ENCODE measurements around the gene TRIP13. TPM values are rescaled to one million over a fixed set of nuclear protein-coding genes. Genes with fewer than 3 reads are reported as not detected.
"Not testable (repeated sequence)": the region's sequence is repeated elsewhere in the genome, so short reads cannot be mapped to it uniquely, and the experiment has no call there.

Gene TRIP13
- polyA plus RNA-seq, 3 donors: 0.24 to 1.2 TPM; not detected in 1

DNA sequence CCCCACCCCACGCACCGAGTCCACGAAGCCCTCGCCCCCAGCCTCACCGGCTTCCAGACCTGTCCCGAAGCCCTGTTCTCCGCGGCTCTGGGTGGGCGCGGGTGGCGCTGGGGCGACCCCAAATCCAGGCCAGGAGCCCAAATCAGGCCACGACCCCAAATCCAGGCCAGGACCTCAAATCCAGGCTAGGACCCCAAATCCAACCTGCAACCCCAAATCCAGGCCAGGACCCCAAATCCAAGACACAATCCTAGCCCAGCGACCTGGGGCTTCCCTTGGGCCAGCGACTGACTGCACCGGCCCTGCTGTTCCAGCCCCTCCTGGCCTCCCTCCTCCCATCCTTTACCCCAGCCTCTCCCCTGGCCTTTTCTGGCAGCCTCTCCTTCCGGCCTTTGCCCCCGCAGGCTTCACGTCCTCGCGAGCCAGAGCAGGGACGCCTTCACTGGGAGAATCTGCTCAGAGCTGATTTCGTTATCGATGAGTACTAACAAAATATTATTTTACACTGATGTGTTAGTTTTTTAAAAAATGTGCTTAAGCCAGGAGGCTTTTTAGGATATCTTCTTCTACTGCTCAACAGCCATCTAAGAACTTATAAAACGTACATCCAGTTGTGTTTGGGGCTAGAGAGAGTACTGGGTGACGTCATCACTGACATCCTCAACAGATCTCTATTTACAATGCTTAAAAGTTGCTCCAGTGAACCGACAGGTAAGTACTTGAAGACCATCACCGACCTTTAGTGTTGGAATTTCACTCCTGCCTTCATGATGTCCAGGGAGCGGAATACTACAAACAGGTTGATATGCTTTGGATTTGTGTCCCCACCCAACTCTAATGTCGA lies 34.7 kb downstream of the TRIP13 start:
- Mint-ChIP-seq H3K27ac (no peak overlapping the region), H3K9me3 (peaks cover 0 to 5% (median 0%) of the 10 kb centered on the region in 7 donors), H3K4me1 (peaks cover 2% of the 10 kb centered on the region), H3K4me3 (peak overlapping the region in 1 of 2 donors; percentile 75), H3K36me3 (peaks cover 0 to 7% of the 10 kb centered on the region in 2 donors), H3K27me3 (ENCODE audit: low read depth in 3 of 3) (peaks cover 33 to 40% (median 34%) of the 10 kb centered on the region in 3 donors)
- Histone ChIP-seq H3K4me1 (ENCODE audit: control insufficient read depth in 1 of 2, insufficient read depth in 2 of 2, low read length in 2 of 2) (no peaks in the 10 kb centered on the region), H3K9ac (ENCODE audit: insufficient read depth, low read length, poor library complexity, severe bottlenecking) (no peak overlapping the region), H2AFZ (ENCODE audit: insufficient read depth, low read depth, low read length, poor library complexity, severe bottlenecking) (no peak overlapping the region), H4K20me1 (ENCODE audit: insufficient read depth, low read length) (no peaks in the 10 kb centered on the region), H3K4me3 (replicated peaks in 1 of 3; ENCODE audit: low read depth in 2 of 3, low read length in 3 of 3) (no peak overlapping the region), H3K27ac (ENCODE audit: low read depth in 1 of 2, low read length in 2 of 2) (no peak overlapping the region), H3K9me3 (replicated peaks in 1 of 2; ENCODE audit: control insufficient read depth in 1 of 2, insufficient read depth in 1 of 2, low read length in 2 of 2) (no peaks in the 10 kb centered on the region), H3K36me3 (replicated peaks in 1 of 2; ENCODE audit: control insufficient read depth in 1 of 2, insufficient read depth in 2 of 2, low read length in 2 of 2) (no peaks in the 10 kb centered on the region), H3K79me2 (ENCODE audit: insufficient read depth, low read length) (no peaks in the 10 kb centered on the region), H3K4me2 (replicated peaks; ENCODE audit: extremely low read depth, low read length, poor library complexity, severe bottlenecking) (no peak overlapping the region), H3K27me3 (ENCODE audit: control insufficient read depth in 2 of 2, insufficient read depth in 2 of 2, low read length in 2 of 2) (peaks cover 12 to 30% of the 10 kb centered on the region in 2 donors)
- intact Hi-C loops (cut with micrococcal nuclease): loop anchor here (10.0 kb wide), 3 partner anchors 217 to 727 kb away; no protein-coding TSS in a partner anchor
- 63% methylated on average over 19 of the region's 30 CpGs for WGBS (ENCODE audit: insufficient coverage)
- TF ChIP-seq, protein P1, sequence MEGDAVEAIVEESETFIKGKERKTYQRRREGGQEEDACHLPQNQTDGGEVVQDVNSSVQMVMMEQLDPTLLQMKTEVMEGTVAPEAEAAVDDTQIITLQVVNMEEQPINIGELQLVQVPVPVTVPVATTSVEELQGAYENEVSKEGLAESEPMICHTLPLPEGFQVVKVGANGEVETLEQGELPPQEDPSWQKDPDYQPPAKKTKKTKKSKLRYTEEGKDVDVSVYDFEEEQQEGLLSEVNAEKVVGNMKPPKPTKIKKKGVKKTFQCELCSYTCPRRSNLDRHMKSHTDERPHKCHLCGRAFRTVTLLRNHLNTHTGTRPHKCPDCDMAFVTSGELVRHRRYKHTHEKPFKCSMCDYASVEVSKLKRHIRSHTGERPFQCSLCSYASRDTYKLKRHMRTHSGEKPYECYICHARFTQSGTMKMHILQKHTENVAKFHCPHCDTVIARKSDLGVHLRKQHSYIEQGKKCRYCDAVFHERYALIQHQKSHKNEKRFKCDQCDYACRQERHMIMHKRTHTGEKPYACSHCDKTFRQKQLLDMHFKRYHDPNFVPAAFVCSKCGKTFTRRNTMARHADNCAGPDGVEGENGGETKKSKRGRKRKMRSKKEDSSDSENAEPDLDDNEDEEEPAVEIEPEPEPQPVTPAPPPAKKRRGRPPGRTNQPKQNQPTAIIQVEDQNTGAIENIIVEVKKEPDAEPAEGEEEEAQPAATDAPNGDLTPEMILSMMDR (IDR thresholded peaks at IDR 0.05): no peak
- no peak for DNase-seq

DNA sequence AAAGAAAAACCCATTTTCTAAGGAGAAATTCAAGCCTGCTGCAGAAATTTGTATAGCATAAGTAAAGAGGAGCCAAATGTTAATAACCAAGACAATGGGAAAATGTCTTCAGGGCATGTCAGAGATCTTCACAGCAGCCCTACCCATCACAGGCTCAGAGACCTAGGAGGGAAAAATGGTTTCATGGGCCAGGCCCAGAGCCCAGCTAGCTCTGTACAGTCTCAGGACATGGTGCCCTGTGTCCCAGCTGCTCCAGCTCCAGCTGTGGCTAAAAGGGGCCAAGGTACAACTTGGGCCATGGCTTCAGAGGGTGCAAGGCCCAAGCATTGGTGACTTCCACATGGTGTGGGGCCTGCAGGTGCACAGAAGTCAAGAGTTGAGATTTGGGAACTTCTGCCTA lies 36.5 kb downstream of the TRIP13 start:
- intact Hi-C loops (cut with micrococcal nuclease): loop anchor here (10.0 kb wide), 3 partner anchors 216 to 726 kb away; no protein-coding TSS in a partner anchor

More for the DNA sequence above, 36.5 kb downstream of the TRIP13 start:
- not testable (repeated sequence) for H3K4me1 Mint-ChIP-seq; H2AFZ ChIP-seq (ENCODE audit: insufficient read depth, low read depth, low read length, poor library complexity, severe bottlenecking); H3K27ac ChIP-seq (ENCODE audit: low read depth in 1 of 2, low read length in 2 of 2); H3K4me3 ChIP-seq (replicated peaks in 1 of 3; ENCODE audit: low read depth in 2 of 3, low read length in 3 of 3); H3K9ac ChIP-seq (ENCODE audit: insufficient read depth, low read length, poor library complexity, severe bottlenecking); H3K9me3 Mint-ChIP-seq; H3K36me3 Mint-ChIP-seq; H3K4me3 Mint-ChIP-seq; H3K36me3 ChIP-seq (replicated peaks in 1 of 2; ENCODE audit: control insufficient read depth in 1 of 2, insufficient read depth in 2 of 2, low read length in 2 of 2); H3K79me2 ChIP-seq (ENCODE audit: insufficient read depth, low read length); H4K20me1 ChIP-seq (ENCODE audit: insufficient read depth, low read length); H3K4me1 ChIP-seq (ENCODE audit: control insufficient read depth in 1 of 2, insufficient read depth in 2 of 2, low read length in 2 of 2); DNase-seq; H3K9me3 ChIP-seq (replicated peaks in 1 of 2; ENCODE audit: control insufficient read depth in 1 of 2, insufficient read depth in 1 of 2, low read length in 2 of 2); H3K27ac Mint-ChIP-seq; H3K4me2 ChIP-seq (replicated peaks; ENCODE audit: extremely low read depth, low read length, poor library complexity, severe bottlenecking)
- peaks cover 28 to 38% (median 34%) of the 10 kb centered on the region in 3 donors for H3K27me3 Mint-ChIP-seq (ENCODE audit: low read depth in 3 of 3)
- H3K27me3 ChIP-seq (ENCODE audit: control insufficient read depth in 2 of 2, insufficient read depth in 2 of 2, low read length in 2 of 2): peaks cover 12 to 30% of the 10 kb centered on the region in 2 donors
